Hepatocyte (in vitro differentiated cells): ENCODE measurements around the gene FOSB. TPM values are rescaled to one million over a fixed set of nuclear protein-coding genes. Genes with fewer than 3 reads are reported as not detected.
A peak's percentile ranks its signal among the peaks of the same experiment; 100 is the strongest.

Source experiments
- DNase-seq: peaks from one replicate; pipeline ENCODE4 v3.0.0-alpha.2; 2016; ENCODE audit warnings: low spot score
- H2AFZ ChIP-seq: fragments of 200-600 bp; sonication (generic); 2 replicates; pipeline ENCODE4 v1.6.0; 2016; ENCODE audit warnings: antibody characterized with exemption, mild to moderate bottlenecking
- H3K27ac ChIP-seq: fragments of 200-600 bp; sonication (generic); 2 replicates; pipeline ENCODE4 v1.5.1; 2016; ENCODE audit warnings: mild to moderate bottlenecking
- H3K27me3 ChIP-seq: fragments of 200-600 bp; sonication (generic); 2 replicates; pipeline ENCODE4 v1.6.1; 2016
- H3K36me3 ChIP-seq: fragments of 200-600 bp; sonication (generic); replicated peaks from 2 replicates; pipeline ENCODE4 v1.5.1; 2016; ENCODE audit warnings: low read depth; ENCODE audit not compliant: insufficient read depth
- H3K4me1 ChIP-seq: fragments of 200-600 bp; sonication (generic); 2 replicates; pipeline ENCODE4 v1.5.1; 2016; ENCODE audit warnings: mild to moderate bottlenecking, moderate library complexity; ENCODE audit not compliant: insufficient read depth
- H3K4me2 ChIP-seq: fragments of 200-600 bp; sonication (generic); 2 replicates; pipeline ENCODE4 v1.6.0; 2016
- H3K4me3 ChIP-seq: fragments of 200-600 bp; sonication (generic); 2 replicates; pipeline ENCODE4 v1.5.1; 2016; ENCODE audit warnings: mild to moderate bottlenecking
- H3K79me2 ChIP-seq: fragments of 200-600 bp; sonication (generic); 2 replicates; pipeline ENCODE4 v1.6.0; 2017; ENCODE audit warnings: mild to moderate bottlenecking
- H3K9me2 ChIP-seq: fragments of 200-600 bp; sonication (generic); replicated peaks from 2 replicates; pipeline ENCODE4 v1.6.0; 2017; ENCODE audit warnings: mild to moderate bottlenecking; ENCODE audit not compliant: insufficient read depth
- H3K9me3 ChIP-seq: fragments of 200-600 bp; sonication (generic); 2 replicates; pipeline ENCODE4 v1.5.1; 2016; ENCODE audit warnings: low read depth, mild to moderate bottlenecking
- H4K20me1 ChIP-seq: fragments of 200-600 bp; sonication (generic); 2 replicates; pipeline ENCODE4 v1.6.0; 2016; ENCODE audit warnings: mild to moderate bottlenecking; ENCODE audit not compliant: insufficient read depth, poor library complexity, severe bottlenecking
- EZH2 ChIP-seq: fragments of 200-600 bp; sonication (generic); IDR thresholded peaks from 2 replicates; pipeline ENCODE4 v1.6.1; 2016; ENCODE audit warnings: antibody characterized with exemption, mild to moderate bottlenecking, borderline replicate concordance
- EZH2phosphoT487 ChIP-seq: fragments of 200-600 bp; sonication (generic); IDR thresholded peaks from one replicate; pipeline ENCODE4 v1.6.1; 2018; ENCODE audit warnings: antibody characterized with exemption, mild to moderate bottlenecking, low read depth, moderate library complexity; ENCODE audit not compliant: unreplicated experiment, severe bottlenecking
- WGBS: methylation state at CpG from one replicate; pipeline ENCODE4 v1.1.6; 2016; ENCODE audit warnings: low lambda C conversion rate; ENCODE audit errors: missing lambda C conversion rate; 5-methylcytosine and 5-hydroxymethylcytosine counted together
- polyA plus RNA-seq: library from polyadenylated mRNA; unstranded; fragments of >200 nt; fragmentation: Nextera tagmentation; extraction: Ambion mirVana; gene quantifications from 2 replicates; pipeline ENCODE4 v1.2.1, GENCODE V29; 2016
- total RNA-seq: library from RNA; depleted of rRNA; stranded (reverse); fragments of >200 nt; gene quantifications from 2 replicates; pipeline ENCODE4 v1.2.3, GENCODE V29; 2014
- TF ChIP-seq, protein P1 (sequence below): fragments of 200-600 bp; sonication (generic); IDR thresholded peaks from 2 replicates; pipeline ENCODE4 v1.5.1; 2016; ENCODE audit warnings: antibody characterized with exemption, mild to moderate bottlenecking; ENCODE audit not compliant: poor library complexity

FOSB gene
- total and polyA plus RNA-seq, 2 experiments from 2014 or later = 73.1 to 114 TPM

DNA sequence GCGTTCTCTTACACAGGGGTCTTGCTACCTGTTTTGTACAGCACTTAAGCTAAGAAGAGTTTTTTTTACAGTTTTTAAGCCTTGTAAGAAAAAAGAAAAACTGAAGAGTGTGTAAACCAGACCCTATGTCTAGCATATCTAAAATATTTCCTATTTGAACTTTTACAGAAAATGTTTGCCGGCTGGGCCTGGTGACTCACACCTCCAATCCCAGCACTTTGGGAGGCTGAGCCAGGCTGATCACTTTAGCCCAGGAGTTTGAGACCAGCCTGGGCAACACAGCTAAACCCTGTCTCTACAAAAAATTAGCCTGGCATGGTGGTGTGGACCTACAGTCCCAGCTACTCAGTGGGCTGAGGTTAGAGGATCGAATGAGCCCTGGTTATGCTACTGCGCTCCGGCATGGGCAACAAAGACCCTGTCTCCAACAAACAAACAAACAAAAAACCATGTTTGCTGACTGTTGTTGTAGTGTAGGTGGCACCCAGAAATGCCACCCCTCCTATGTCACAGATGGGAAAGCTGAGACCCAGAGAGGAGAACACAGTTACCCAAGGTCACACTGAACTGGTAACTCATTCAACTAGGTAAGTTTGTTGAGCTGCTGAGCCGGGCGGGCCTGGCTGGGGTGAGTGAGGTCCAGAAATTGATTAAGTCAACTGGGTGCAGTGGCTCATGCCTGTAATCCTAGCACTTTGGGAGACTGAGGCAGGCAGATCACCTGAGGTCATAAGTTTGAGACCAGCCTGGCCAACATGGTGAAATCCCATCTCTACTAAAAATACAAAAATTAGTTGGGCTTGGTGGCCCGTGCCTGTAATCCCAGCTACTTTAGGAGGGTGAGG, 37.6 kb downstream of the FOSB start:
- peaks cover 15% of the 10 kb centered on the region for H3K4me1 ChIP-seq
- no peak for DNase-seq
- peaks cover under 1% of the 10 kb centered on the region for H3K27me3 ChIP-seq
- H3K9me2 ChIP-seq = no peaks in the 10 kb centered on the region
- no peaks in the 10 kb centered on the region for H3K9me3 ChIP-seq
- H3K4me3 ChIP-seq = no peak overlapping the region
- no peak overlapping the region for H2AFZ ChIP-seq
- peaks cover 4% of the 10 kb centered on the region for H4K20me1 ChIP-seq
- H3K4me2 ChIP-seq = peak overlapping the region; percentile 91
- 77% methylated on average over 8 of the region's 8 CpGs for WGBS
- H3K36me3 ChIP-seq = no peaks in the 10 kb centered on the region
- peak overlapping the region; percentile 98 for H3K27ac ChIP-seq
- TF ChIP-seq, protein P1, sequence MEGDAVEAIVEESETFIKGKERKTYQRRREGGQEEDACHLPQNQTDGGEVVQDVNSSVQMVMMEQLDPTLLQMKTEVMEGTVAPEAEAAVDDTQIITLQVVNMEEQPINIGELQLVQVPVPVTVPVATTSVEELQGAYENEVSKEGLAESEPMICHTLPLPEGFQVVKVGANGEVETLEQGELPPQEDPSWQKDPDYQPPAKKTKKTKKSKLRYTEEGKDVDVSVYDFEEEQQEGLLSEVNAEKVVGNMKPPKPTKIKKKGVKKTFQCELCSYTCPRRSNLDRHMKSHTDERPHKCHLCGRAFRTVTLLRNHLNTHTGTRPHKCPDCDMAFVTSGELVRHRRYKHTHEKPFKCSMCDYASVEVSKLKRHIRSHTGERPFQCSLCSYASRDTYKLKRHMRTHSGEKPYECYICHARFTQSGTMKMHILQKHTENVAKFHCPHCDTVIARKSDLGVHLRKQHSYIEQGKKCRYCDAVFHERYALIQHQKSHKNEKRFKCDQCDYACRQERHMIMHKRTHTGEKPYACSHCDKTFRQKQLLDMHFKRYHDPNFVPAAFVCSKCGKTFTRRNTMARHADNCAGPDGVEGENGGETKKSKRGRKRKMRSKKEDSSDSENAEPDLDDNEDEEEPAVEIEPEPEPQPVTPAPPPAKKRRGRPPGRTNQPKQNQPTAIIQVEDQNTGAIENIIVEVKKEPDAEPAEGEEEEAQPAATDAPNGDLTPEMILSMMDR = no peak
- TF ChIP-seq EZH2 (no peak), EZH2phosphoT487 (no peak)
- peaks cover 33% of the 10 kb centered on the region for H3K79me2 ChIP-seq

DNA sequence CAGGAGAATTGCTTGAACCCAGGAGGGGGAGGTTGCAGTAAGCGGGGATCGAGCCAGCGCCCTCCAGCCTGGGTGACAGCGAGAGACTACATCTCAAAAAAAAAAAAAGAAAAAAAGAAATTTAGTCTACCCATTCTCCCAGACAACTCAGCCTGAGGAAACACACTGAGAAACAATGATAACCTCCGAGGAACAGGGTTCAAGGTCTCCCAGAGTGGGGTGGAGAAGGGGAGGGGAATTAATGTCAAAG, 38.1 kb downstream of the FOSB start:
- DNase-seq = no peak
- Histone ChIP-seq H4K20me1 (peaks cover 4% of the 10 kb centered on the region), H3K4me2 (peak overlapping the region; percentile 91), H3K79me2 (peaks cover 38% of the 10 kb centered on the region), H3K4me1 (peaks cover 15% of the 10 kb centered on the region), H3K9me2 (no peaks in the 10 kb centered on the region), H3K27me3 (no peaks in the 10 kb centered on the region), H2AFZ (peak overlapping the region; percentile 32), H3K4me3 (peak overlapping the region; percentile 18), H3K27ac (peak overlapping the region; percentile 98), H3K36me3 (no peaks in the 10 kb centered on the region), H3K9me3 (no peaks in the 10 kb centered on the region)
- 66% methylated on average over 5 of the region's 5 CpGs for WGBS
- TF ChIP-seq EZH2 = no peak
- TF ChIP-seq EZH2phosphoT487 = no peak
- TF ChIP-seq, protein P1 = no peak

DNA sequence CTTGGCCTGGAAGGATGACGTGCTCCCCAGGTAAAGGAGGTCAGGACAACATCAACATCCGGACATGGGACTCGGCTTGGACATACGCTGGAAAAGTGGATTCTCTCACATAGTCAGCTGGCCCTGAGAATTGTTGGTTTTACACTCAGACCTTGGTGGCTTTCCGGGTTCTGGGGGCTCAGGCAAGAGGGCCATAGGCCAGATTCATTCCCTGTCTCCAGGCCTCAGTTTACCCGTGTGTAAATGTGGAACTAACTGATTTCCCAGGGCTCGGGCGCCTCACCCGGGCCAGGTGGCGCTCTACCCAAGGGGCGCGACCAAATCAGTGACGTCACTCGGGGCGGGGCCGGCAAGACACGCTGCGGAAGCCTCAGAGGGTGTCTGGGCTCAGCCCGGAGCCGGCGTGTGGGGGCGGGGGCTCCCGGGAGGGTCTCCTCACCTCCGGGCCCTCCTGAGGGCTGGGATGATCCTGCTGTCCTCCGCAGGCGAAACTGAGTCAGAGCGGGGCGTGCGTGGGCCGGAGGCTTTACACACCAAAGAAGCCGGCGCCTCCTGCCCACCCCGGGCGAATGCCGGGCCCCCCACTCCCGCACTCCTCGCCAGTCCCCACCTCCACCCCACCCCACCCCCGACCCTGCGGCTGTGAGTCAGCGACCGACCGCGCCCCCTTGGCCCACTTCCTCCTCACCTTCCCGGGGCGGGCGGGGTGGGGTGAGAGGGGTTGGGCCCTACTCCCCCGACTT, 38.6 kb downstream of the FOSB start:
- peak overlapping the region; percentile 91 for H3K4me2 ChIP-seq
- TF ChIP-seq EZH2 = no peak
- TF ChIP-seq, protein P1 = peak; percentile 58
- H3K9me3 ChIP-seq = no peaks in the 10 kb centered on the region
- no peaks in the 10 kb centered on the region for H3K9me2 ChIP-seq
- peaks cover 6% of the 10 kb centered on the region for H4K20me1 ChIP-seq
- peak; percentile 97 for DNase-seq
- peaks cover 15% of the 10 kb centered on the region for H3K4me1 ChIP-seq
- H3K27ac ChIP-seq = peak overlapping the region; percentile 98
- peak overlapping the region; percentile 98 for H3K4me3 ChIP-seq
- H3K36me3 ChIP-seq = no peaks in the 10 kb centered on the region
- H3K27me3 ChIP-seq = no peaks in the 10 kb centered on the region
- peaks cover 43% of the 10 kb centered on the region for H3K79me2 ChIP-seq
- 5% methylated on average over 19 of the region's 47 CpGs for WGBS
- H2AFZ ChIP-seq = peak overlapping the region; percentile 83
